NT2/D1 (cell line): Measurements from ENCODE around the gene CDA.

Experiments
- DNase-seq: peaks from one replicate; pipeline ENCODE4 v3.0.0-alpha.2; 2011; ENCODE audit warnings: low read depth, low spot score
- H3K27me3 ChIP-seq: 2 replicates; pipeline ENCODE4 v1.6.0; 2011; ENCODE audit warnings: mild to moderate bottlenecking; ENCODE audit not compliant: insufficient read length, insufficient read depth
- H3K36me3 ChIP-seq: 2 replicates; pipeline ENCODE4 v1.6.1; 2011; ENCODE audit warnings: mild to moderate bottlenecking, low read length, mixed read lengths; ENCODE audit not compliant: insufficient read depth, insufficient read length
- H3K4me1 ChIP-seq: 2 replicates; pipeline ENCODE4 v1.5.1; 2011; ENCODE audit not compliant: insufficient read depth, insufficient read length
- H3K4me3 ChIP-seq: 2 replicates; pipeline ENCODE4 v1.5.1; 2011; ENCODE audit warnings: low read depth; ENCODE audit not compliant: insufficient read length
- H3K9ac ChIP-seq: 2 replicates; pipeline ENCODE4 v1.6.0; 2011; ENCODE audit warnings: low read depth; ENCODE audit not compliant: insufficient read length
- H3K9me3 ChIP-seq: 2 replicates; pipeline ENCODE4 v1.5.1; 2011; ENCODE audit warnings: mild to moderate bottlenecking, low read length; ENCODE audit not compliant: insufficient read depth
- SUZ12 ChIP-seq: IDR thresholded peaks from 2 replicates; pipeline ENCODE4 v1.6.1; 2011; ENCODE audit not compliant: insufficient read length, insufficient read depth; ENCODE audit errors: extremely low read depth
- YY1 ChIP-seq: IDR thresholded peaks from 2 replicates; pipeline ENCODE4 v1.6.1; 2011; ENCODE audit not compliant: insufficient read length, insufficient read depth
- ZNF274 ChIP-seq: IDR thresholded peaks from 2 replicates; pipeline ENCODE4 v1.6.1; 2011; ENCODE audit warnings: mild to moderate bottlenecking, low read depth, low read length

The CDA gene

GRCh38 chr1:20588634-20589225, at the start of gene CDA:
TSS of gene CDA (plus strand) at chr1:20589097. CDS start at chr1:20589130, 33 bp downstream.
- H3K9ac ChIP-seq = peak within 1 kb of the TSS; percentile 76
- TF ChIP-seq SUZ12 = no peak
- TF ChIP-seq YY1 = no peak
- no peak for TF ChIP-seq ZNF274
- peak within 1 kb of the TSS; percentile 56 for H3K4me3 ChIP-seq
- H3K27me3 ChIP-seq = peaks cover 8% of the 10 kb centered on the region
- peaks cover 3% of the 10 kb centered on the region for H3K4me1 ChIP-seq
- no peaks in the 10 kb centered on the region for H3K36me3 ChIP-seq
- no peak for DNase-seq
- H3K9me3 ChIP-seq = no peaks in the 10 kb centered on the region

DNA sequence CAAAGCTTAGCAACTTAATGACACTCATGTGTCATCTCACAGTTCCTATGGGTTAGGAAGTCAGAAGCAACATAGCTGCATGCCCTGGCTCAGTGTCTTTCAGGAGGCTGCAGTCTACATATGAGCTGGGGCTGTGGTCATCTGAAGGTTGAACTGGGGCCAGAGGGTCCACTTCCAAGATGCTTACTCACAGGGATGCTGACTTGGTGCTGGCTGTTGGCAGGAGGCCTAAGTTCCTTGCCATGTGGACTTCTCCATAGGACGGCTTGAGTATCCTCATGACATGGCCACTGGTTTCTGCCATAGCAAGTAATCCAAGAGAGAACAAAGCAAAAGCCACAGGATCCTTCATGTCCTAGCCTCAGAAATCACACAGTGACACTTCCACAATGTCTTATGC, 48.6 kb upstream of the CDA start:
- no peak for TF ChIP-seq SUZ12
- no peak for TF ChIP-seq ZNF274
- no peak for TF ChIP-seq YY1
- Histone ChIP-seq H3K4me3 (no peak overlapping the region), H3K27me3 (peaks cover 2% of the 10 kb centered on the region), H3K4me1 (no peaks in the 10 kb centered on the region), H3K9me3 (no peaks in the 10 kb centered on the region), H3K36me3 (no peaks in the 10 kb centered on the region), H3K9ac (no peak overlapping the region)
- no peak for DNase-seq

DNA sequence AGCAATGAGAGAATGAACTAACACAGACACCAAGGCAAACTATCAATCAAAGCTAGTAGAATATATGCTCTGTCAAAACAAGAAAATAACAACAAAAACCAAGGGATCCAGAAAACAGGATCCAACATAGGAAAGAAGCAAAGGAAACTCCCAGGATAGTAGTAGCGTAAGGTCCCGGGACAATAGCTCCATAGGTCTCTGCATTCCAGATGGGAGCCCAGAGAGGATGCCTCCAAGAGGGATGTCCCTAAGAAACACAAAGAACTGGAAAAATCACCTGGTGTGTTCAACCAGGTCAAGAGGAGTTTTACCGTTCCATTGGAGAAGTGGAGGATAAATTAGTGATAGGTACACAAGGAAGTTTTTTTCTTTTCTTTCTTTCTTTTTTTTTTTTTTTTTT, 42.3 kb upstream of the CDA start:
- DNase-seq = no peak
- Histone ChIP-seq H3K4me3 (no peak overlapping the region), H3K36me3 (no peaks in the 10 kb centered on the region), H3K4me1 (no peaks in the 10 kb centered on the region), H3K27me3 (no peaks in the 10 kb centered on the region), H3K9ac (no peak overlapping the region), H3K9me3 (no peaks in the 10 kb centered on the region)
- TF ChIP-seq ZNF274 = no peak
- TF ChIP-seq SUZ12 = no peak
- TF ChIP-seq YY1 = no peak

- Histone ChIP-seq H3K36me3 (no peaks in the 10 kb centered on the region), H3K4me1 (peaks cover 3% of the 10 kb centered on the region), H3K4me3 (no peak overlapping the region), H3K9ac (no peak overlapping the region), H3K9me3 (no peaks in the 10 kb centered on the region), H3K27me3 (peaks cover 30% of the 10 kb centered on the region)
- TF ChIP-seq YY1 (no peak), SUZ12 (no peak), ZNF274 (no peak)
- no peak for DNase-seq
Measured at GRCh38 chr1:20551161-20551560, 37.7 kb upstream of the CDA start.

- TF ChIP-seq SUZ12 = no peak
- no peak for TF ChIP-seq YY1
- no peak for TF ChIP-seq ZNF274
- Histone ChIP-seq H3K4me1 (peaks cover 3% of the 10 kb centered on the region), H3K9me3 (no peaks in the 10 kb centered on the region), H3K27me3 (peaks cover 30% of the 10 kb centered on the region), H3K36me3 (no peaks in the 10 kb centered on the region), H3K4me3 (peak within 1 kb of the TSS; percentile 59), H3K9ac (peak within 1 kb of the TSS; percentile 82)
- DNase-seq = no peak
Measured at GRCh38 chr1:20551945-20552727, 36.8 kb upstream of the CDA start, which contains the start of gene FAM43B. TSS of gene FAM43B (plus strand) at chr1:20552573. CDS start at chr1:20552974, 401 bp downstream.

DNA sequence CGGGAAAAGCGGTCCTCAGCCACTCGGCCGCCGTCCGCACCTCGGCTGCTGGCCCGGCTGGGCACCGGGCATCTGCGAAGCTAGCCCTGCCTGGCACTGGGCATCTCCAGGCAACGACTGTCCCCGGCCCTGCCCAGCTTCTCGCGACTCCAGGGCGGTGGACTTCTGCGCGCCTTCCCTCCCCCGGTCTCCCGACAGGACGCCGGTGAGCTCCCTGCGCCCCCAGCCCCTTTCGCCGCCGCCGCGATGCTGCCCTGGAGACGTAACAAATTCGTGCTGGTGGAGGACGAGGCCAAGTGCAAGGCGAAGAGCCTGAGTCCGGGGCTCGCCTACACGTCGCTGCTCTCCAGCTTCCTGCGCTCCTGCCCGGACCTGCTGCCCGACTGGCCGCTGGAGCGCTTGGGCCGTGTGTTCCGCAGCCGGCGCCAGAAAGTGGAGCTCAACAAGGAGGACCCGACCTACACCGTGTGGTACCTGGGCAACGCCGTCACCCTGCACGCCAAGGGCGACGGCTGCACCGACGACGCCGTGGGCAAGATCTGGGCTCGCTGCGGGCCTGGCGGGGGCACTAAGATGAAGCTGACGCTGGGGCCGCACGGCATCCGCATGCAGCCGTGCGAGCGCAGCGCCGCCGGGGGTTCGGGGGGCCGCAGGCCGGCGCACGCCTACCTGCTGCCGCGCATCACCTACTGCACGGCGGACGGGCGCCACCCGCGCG, 36.0 kb upstream of the CDA start:
- H3K36me3 ChIP-seq = no peaks in the 10 kb centered on the region
- H3K27me3 ChIP-seq = peaks cover 30% of the 10 kb centered on the region
- H3K4me3 ChIP-seq = peak overlapping the region; percentile 59
- peaks cover 3% of the 10 kb centered on the region for H3K4me1 ChIP-seq
- peak overlapping the region; percentile 77 for H3K9ac ChIP-seq
- H3K9me3 ChIP-seq = no peaks in the 10 kb centered on the region
- TF ChIP-seq ZNF274 (no peak), SUZ12 (no peak), YY1 (no peak)
- no peak for DNase-seq
